NCI-H2081 treated with DMSO at 0.1 percent for 48 hours (cell line): ENCODE results near the gene MEGF11.
"Not testable (repeated sequence)": the region's sequence is repeated elsewhere in the genome, so short reads cannot be mapped to it uniquely, and the experiment has no call there.

Experiments
- DNase-seq: peaks from one replicate; lab custom pipeline; 2025; lab: John Stamatoyannopoulos, UW

MEGF11 gene

GRCh38 chr15:66275352-66275751 lies 21.8 kb upstream of the MEGF11 start:
- no peak for DNase-seq

- no peak for DNase-seq
Measured at GRCh38 chr15:66270932-66271331, 17.4 kb upstream of the MEGF11 start.

GRCh38 chr15:66269326-66270090 lies 16.0 kb upstream of the MEGF11 start:
- DNase-seq, result no peak

GRCh38 chr15:66264859-66265513 lies 11.4 kb upstream of the MEGF11 start:
- no peak for DNase-seq

- not testable (repeated sequence) for DNase-seq
Measured at GRCh38 chr15:66262837-66263236, 9.3 kb upstream of the MEGF11 start.

GRCh38 chr15:66261056-66261455 lies 7.5 kb upstream of the MEGF11 start:
- DNase-seq, result no peak

- DNase-seq, result no peak
Measured at GRCh38 chr15:66256692-66257091, 3.1 kb upstream of the MEGF11 start.

- no peak for DNase-seq
Measured at GRCh38 chr15:66254951-66255676, 1.6 kb upstream of the MEGF11 start.

- DNase-seq, result no peak
Measured at GRCh38 chr15:66254089-66254950, 770 bp upstream of the MEGF11 start.

- DNase-seq, result no peak
Measured at GRCh38 chr15:66252685-66253417, 699 bp downstream of the MEGF11 start.

GRCh38 chr15:66251790-66252684 lies 1.5 kb downstream of the MEGF11 start:
- DNase-seq, result no peak

- no peak for DNase-seq
Measured at GRCh38 chr15:66251065-66251789, 2.3 kb downstream of the MEGF11 start.

- no peak for DNase-seq
Measured at GRCh38 chr15:66249605-66250174, 3.9 kb downstream of the MEGF11 start.

GRCh38 chr15:66246937-66247336 lies 6.6 kb downstream of the MEGF11 start:
- DNase-seq, result no peak

- DNase-seq, result not testable (repeated sequence)
Measured at GRCh38 chr15:66245832-66246231, 7.7 kb downstream of the MEGF11 start.

GRCh38 chr15:66241908-66242285 lies 11.7 kb downstream of the MEGF11 start:
- DNase-seq, result no peak

- DNase-seq, result no peak
Measured at GRCh38 chr15:66241087-66241907, 12.3 kb downstream of the MEGF11 start.

GRCh38 chr15:66240240-66240794 lies 13.2 kb downstream of the MEGF11 start:
- no peak for DNase-seq
